COR-L47 (cell line): ENCODE measurements around the gene CERS3.

Experiments
- DNase-seq: peaks from one replicate; lab custom pipeline; 2025; lab: John Stamatoyannopoulos, UW

CERS3 gene

DNA sequence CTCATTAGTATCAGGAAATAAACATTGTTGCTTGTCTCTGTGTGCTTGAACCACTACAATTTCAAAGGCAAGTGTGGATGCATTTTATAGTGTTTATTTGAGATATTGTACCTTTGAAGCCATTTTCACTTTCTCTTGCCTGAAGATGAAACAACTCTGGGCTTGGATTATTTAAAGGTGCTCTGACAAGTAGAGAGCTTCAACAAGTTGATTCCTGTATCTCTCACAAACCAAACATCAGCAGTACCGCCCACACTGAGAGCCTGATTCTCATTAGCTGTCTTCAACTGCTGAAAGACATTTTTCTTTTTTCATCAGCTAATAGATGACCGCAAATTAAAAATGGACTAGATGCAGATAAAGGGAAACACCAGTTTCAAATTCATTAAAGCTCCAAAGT lies 806 bp upstream of the CERS3 start:
- DNase-seq, result no peak

DNA sequence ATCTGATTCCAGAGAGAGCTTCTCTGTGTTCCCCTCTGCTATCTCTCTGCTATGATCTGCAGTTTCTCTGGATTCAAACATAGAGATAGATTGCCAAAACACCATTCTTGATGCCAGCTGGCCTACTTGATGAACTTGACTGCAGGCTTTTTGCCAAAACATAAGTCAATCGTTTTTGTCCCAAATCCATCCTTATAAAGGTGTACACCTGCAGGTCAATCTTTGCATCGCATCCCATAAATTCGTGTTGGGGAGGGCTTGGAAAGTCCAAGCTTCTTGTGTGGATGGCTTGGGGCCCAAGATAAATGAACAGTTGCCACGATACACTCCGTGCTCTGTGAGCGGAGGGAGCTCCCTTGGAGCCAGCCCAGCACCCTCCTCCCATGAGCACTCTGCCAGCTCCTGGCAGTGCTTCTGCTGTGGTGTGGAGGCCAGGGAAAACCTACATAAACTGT lies 2.7 kb downstream of the CERS3 start:
- DNase-seq, result no peak

DNA sequence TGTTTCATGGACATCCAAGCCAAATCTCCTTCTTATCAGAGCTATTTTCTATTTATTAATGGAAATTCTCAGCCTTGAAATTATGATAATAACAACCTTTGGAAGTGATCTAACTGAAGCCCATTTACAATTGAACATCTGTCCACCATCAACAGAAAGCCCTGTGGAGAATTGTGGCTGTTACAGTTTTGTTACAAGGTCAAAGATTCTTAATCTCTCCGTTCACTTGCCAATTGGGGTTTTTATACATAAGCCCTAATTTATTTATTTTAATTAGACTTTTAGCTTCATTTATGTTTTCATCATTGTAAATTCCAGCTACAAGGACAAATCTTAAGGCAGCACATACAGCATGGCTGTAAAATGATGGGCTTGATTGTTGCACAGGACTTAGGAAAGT lies 3.3 kb downstream of the CERS3 start:
- no peak for DNase-seq

DNA sequence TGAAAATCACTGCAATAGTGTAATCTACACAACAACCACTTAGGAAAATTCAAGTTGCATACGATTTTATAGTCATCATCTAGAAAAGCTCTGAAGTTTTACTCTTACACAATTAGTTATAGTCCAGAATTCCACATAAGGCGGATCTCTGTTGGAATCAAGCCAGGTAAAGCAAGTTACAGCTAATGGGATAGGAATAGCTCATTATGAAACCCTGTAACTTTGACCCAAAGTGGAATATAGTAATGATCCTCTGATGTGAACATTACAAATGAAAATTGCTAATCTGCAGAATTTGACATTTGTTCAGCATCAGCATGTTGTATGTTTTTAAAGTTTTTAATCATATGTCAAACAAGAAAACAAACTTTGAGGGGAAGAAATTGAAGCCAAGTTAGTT lies 4.4 kb downstream of the CERS3 start:
- DNase-seq, result no peak

DNA sequence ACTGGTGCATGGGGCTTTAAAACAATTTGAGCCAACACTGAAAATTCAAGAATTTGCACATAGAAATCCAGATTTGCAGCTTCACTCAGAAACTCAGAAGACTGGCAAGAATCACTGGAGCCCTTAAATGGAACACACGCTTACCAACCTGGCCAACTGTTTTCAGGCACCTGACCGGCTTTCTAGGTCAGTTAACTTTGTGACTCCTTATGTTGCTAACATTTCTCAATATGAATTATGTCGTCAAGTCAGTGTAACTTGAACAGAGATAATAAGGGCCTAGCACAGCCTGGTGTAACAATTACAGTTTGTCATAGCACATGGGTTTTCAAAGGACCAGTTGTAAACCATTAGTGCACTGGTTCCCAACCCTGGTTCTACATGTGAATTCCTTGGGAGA lies 6.8 kb downstream of the CERS3 start:
- DNase-seq, result no peak

DNA sequence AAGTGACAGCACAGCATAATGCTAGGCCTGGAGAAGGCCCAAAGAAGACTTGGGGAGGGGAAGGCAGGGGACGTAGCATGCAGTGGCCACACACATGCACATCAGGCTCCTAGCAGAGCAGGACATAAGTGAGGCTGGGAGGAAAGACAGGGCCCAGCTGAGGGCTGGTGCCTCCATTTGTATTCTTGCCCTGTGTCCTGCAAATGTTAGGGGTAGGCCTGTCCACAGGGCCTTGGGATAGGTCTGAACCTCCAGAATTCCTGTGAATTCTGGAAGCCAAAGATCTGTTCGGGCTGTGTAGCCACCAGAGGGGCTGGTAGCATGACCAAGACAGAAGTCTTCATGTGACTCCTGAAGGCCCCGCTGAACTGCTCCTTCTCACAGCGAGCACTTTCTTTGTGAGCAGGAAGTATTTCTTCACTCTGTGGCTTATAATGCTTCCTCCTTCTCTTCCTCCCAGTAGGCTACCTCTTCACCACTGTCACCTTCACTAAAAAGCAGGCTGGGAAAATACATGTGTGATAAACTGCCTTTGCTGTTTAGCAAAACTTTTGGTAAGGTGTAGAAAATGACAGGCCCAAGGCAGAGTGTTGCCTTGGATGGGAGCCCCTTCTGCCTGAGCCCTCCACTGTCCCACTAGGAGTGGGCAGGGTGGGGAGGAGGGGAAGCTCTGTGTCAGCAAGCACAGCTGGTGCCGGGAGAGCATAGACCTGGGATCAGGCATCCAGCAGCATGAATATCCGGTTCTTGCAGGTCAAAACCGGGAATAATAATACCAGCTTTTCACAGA lies 8.4 kb downstream of the CERS3 start:
- DNase-seq, result no peak

DNA sequence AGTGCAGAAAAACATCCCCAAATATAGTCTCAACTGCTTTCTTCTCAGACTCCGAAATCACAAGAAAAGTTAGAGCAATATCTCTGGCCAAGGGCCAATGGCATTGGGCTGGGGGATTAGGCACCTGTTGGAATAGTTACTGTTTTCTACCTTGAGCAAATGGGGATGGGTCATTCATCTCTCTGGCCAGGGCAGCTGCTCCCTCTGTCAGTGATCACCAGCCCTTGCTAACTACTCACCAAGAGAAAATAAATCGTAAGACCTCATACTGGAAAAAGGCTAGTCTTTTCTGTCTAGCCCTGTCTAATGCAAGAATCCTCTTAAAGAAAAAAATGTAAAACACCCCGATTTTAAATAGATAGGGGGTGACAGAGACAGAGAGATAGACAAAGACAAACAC lies 10.9 kb downstream of the CERS3 start:
- DNase-seq, result no peak

DNA sequence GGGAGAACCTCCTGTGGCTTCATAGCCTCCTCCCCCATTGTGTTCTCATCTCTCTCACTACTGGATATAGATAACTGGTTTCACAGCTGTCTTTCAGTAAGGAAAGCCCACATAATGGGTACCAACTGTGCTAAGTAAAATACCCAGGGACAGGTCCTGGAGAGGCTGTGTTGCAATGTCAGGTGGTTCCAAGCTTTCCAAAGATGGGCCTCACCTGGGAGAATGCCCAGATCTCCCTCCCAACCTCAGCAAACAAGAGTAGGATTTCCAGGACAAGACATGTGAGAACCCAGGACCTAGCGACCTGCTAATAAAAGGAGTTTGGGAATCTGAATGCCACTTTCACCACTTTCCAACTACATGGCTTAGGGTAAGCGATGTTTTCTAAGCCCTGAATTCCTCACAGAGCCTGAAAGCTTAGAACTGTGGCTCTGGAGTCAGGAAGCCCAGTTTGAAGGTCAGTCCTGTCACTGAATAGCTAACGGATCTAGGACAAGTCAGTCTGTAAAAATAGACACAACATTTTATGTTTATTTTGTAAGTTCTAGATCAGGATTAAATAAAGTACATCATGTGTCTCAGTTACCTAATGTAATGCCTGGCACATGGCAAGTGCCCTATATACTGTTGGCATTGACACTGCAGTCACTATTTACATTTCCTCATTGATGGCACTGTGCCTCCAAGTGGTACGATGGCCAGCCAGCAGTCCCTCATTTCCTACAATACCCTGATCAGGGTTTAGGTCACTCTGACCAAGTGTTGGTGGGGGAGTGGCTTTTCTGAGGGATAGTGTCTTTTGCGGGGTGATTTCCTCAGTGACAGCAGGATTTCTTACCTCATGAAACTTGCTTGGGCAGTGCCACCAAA lies 11.9 kb downstream of the CERS3 start:
- no peak for DNase-seq

DNA sequence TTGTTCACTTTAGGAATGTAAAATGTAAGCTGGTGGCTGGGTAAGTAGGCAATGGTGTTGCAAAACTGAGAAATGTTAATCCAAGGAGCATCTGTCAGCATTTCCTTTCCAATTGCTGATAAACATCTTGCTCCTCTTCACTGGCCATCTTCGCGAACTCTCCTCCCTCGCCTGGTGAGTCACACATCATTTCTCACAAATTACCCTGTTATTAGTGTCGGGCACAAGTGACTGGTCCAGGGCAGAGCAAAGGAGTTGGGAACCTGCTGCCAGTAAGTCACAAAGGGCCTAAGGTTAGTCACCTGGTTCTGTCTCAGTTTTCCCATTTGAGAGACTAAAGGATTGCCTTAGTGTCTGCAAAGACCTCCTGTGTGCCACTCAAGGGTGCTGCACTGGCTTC lies 13.0 kb downstream of the CERS3 start:
- DNase-seq, result no peak

DNA sequence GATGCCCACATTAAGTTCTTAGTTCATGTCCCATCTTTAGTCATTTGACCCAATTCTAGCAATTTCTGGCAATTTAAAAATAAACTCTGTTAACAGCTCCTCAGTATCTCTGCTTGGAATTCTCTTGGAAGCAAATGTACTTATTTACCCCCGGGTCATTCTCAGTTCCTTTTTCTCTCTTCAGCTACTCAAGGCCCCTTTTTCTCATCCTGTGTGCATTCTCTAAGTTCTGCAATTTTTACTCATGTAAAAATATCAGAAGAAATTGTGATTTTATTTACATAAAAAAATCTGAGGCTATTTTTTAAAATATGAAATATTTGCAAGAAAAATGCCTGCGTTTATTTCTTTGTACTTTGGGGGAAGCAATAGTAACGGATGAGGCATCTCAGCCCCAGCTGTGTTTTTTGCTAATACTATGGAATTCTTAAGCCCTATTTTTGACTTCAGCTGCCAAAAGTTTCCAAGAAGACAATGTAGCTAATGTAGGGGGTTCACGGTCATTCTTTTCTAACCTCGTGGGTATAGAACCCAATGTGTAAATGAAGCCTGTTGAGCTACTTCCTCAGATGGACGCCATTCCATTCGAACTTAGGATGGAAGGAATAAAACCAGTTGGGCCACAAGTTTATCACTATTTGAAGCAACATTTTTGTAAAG lies 20.0 kb downstream of the CERS3 start:
- no peak for DNase-seq

DNA sequence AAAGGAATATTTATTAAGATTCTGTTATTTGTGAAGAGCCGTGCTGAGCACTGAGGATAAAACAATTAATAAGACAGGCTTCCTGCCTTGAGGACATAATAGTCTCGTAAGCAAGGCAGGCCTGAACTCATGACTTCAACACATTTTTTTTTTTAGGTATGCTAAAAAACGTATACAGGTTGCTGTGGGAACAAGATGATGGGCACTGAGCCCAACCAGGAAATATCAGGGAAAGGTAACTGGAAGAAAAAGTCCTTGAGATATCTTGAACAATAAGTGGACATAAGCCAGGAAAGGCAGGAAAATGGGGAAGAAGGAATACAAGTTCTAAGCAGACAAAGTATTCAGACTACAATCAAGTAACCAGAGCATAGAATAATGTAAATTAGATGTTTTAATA lies 26.1 kb downstream of the CERS3 start:
- no peak for DNase-seq

DNA sequence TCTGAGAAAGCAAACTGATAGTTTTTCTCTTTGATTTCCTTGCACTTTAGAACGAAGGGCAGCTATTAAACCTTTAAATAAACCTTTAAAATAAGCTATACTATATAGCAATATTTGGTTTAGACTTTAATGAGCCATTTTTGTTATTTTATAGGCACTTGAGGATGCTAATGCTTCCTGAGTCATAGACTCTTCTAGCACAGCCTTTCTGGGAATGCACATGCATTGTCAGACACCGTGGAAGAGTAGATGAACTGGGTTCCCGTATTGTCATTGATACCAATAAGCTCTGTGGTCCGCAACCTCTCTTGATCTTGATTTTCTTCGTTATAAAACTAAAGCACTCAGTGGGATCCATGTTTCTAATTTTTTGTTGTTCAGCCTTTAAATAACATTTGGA lies 27.6 kb downstream of the CERS3 start:
- DNase-seq, result no peak

DNA sequence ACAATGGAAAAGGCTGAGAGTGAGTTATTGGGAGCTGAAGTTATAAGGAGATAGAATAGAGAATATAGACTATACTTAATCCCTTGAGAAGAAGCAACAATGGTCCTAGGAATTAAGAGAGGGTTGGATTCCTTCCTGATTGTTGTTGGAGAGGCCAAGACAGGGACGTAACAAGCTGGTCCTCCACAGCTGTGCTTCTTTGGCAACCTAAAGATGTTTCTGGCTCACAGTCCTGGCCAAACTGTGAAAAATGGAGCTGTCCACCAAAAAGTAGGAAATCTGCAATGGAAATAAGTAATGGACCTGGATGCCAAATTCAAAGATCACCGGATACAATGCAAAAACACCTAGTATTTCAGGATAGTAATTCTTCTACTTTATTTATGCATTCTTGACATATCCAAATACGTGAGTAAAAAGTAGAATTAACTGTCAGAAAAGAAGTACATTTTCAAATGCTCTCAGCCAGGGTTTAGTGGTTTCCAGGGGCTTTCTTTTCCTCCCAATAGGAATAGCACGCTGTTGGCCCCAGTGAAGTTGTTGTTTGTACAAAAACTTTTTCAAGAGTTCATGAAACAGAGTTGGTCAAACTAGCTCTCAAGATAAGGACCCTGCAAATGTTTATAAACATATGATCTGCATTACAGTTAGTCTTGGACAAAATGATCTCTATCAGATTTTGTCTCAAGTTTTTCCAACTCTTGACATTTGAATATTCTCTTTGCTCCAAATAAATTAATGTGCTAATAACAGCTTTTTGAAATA lies 28.3 kb downstream of the CERS3 start:
- DNase-seq, result no peak

DNA sequence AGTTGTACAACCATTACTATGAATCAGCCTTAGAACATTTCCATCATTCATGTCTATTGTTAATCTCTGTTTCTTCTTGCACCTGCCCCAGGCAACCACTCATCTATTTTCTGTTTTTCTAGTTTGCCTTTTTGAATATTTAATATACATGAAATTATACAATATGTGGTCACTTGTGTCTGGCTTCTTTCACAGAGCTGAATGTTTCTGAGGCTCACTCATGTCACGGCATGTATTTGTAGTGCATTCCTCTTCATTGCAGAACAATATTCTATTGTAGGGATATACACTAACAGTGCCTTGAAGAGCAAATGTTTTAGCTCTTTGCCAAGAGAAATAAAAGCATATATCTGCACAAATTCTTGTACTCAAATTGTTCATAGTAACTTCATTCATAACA lies 32.9 kb downstream of the CERS3 start:
- no peak for DNase-seq

DNA sequence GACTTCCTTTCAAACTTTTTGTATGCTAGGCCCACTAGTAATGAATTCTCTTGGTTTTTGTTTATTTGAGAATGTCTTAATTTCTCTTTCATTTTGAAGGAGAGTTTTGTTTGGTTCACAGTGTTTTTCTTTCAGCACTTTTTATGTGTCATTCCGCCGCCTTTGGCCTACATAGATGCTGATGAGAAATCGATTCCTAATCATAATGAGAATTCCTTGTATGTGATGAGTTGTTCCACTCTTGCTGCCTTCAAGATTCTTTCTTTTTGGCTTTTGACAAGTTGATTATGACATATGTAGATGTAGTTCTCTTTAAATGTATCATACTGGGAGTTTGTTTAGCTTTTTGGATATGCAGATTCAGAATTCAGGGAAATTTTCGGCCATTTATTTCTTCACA lies 35.5 kb downstream of the CERS3 start:
- no peak for DNase-seq

DNA sequence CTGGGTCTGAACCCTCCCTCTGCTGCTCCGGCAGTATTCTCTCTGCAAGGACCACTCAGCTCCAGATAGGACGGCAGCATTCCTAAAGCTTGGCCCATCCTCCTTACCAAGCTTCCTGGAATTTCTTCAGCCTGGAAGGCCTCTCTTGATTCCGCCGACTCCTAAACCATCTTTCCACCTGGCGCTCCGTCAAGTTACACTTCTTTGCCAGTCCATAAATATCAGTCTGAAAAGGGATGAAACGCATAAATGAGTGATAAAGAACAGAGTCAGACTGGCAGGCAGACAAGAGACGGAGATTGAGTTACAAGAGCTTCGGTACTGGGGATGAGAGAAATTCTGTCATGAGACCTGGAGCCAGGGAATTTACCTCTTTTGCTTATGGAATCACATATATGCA lies 44.3 kb downstream of the CERS3 start:
- DNase-seq, result no peak

DNA sequence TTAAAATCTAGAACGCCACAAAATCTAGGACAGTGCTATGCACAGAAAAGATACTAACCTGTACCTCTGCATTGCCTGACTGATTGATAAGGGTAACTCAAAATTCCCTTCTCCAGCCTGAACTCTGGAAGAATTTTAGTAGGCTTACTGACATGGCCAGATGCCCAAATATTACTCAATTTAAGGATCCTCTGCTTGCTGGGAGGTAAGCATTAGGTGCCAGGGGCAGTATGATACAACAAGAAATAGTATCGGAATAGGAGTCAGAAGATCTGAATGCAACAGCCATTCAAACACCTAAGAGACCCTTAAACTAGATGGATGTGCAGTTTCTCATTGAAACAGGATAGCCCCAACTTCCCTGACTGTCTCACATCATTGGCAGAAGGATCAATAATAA lies 45.4 kb downstream of the CERS3 start:
- no peak for DNase-seq

DNA sequence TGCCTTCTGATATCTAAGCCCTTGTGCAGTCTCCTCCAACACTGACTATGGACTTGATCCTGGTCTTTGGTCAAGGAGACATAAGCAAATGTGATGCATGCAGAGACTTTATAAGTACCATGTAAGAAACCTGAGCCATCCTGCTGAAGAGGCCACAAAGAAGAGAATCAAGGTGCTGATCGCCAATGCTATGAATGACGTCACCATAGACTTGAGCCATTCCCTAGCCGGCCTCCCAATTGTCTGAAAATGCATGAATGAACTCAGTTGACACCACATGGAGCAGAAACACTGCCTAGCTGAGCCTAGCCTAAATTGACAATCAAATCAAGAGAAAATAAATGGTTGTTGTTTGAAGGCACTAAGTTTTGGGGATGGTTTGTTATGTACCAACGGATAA lies 51.9 kb downstream of the CERS3 start:
- DNase-seq, result no peak

DNA sequence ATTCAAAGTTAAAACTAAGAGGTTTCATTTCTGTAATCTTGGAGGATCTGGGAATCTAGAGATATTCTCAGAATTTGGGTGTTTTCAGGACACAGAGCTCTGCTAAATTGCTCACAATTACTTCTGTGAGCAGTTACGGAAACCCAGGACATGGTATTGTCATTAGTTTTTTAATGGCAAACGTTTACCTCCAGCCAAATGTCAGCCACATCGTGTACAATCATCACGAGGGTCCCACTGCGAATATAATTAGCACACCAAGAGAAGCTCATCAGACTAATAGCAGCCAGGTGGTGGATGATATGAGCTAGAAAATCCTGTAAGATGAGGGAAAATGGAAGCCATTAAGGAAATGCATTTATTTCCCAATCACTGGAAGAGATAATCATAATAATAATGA lies 56.0 kb downstream of the CERS3 start:
- peak; percentile 4 for DNase-seq

DNA sequence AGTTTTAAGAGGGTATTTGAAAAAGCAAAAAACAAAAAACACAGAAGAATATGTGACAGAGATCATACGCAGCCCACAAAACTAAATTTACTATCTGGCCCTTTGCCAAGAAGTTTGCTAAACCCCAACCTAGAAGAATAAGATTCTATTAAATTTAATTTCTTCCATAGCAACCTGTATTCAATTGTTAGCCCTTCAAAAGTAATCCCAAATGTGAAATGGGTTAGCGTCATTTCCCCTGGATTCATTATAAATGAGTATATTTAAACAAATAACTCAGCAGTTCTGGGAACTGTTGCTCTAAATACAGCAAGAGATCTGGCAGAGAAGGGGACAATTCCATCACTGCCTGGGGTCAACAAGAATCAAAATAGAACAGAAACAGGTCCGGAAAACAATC lies 56.8 kb downstream of the CERS3 start:
- no peak for DNase-seq

DNA sequence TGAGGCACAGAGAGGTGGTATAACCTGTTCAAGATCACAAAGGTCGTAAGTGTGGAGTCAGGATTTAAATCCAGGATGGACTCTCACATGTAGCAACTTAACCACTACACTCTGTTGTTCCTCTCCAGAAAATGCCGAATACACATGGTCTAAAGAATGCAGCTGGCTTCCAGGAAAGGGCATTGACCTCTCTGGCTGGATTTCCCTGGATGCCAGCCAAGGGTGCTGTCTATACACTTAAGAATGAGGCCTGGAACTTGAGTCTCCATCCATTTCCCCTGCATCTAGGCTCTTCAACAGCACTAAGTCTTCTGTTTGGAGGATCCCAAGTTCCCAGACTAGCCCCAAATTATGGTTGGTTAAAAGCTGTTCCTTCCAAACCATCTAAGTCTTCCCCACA lies 60.5 kb downstream of the CERS3 start:
- DNase-seq, result no peak

DNA sequence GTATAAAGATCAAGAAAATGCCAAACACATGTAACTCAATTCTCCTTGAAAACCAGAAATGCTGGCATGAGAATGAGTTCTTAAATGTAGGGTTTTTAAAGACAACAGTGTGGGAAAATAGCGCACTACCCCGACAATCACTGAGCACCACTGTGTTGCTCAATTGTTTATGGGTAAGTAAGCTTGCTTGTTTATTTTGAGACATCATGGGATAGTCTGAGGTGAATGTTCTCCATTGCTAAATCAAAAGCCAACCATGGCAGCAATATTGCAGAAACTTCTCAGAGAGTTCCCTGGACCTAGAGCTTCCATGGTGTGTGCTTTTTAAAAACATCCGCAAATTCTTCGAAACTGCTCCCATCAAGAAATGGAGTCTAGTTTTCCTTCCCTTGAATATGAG lies 62.7 kb downstream of the CERS3 start:
- no peak for DNase-seq
